ENCODE measurements around the gene IL17RB. TPM values are rescaled to one million over a fixed set of nuclear protein-coding genes. Genes with fewer than 3 reads are reported as not detected.

IL17RB gene
- total RNA-seq, 1 donor from 2014 or later: 11.1 TPM

DNA sequence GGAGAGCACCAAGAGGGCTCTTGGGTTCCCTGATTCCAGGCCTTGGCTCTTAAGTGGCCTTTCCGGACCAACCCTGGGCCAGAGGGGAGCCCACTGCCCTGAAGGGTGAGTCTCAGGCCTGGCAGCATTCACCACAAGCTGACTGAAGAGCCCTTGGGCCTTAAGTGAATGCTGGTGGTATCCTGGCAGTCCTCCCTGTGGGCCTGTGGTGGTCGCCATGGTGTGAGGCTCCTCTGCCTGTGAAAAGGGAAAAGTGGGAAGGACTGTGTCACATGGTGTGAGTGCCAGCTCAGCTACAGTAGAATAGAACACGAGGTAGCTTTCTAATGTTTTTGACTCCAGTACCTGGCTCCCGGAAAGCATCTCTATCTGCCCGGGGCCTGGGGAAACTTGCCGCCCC lies 15.4 kb upstream of the IL17RB start:
- peaks cover 7% of the 10 kb centered on the region for H3K4me1 Mint-ChIP-seq (ENCODE audit: low read depth)
- H3K9me3 Mint-ChIP-seq (ENCODE audit: low read depth): no peaks in the 10 kb centered on the region
- no peaks in the 10 kb centered on the region for H3K27me3 Mint-ChIP-seq
- TF ChIP-seq, protein P1, sequence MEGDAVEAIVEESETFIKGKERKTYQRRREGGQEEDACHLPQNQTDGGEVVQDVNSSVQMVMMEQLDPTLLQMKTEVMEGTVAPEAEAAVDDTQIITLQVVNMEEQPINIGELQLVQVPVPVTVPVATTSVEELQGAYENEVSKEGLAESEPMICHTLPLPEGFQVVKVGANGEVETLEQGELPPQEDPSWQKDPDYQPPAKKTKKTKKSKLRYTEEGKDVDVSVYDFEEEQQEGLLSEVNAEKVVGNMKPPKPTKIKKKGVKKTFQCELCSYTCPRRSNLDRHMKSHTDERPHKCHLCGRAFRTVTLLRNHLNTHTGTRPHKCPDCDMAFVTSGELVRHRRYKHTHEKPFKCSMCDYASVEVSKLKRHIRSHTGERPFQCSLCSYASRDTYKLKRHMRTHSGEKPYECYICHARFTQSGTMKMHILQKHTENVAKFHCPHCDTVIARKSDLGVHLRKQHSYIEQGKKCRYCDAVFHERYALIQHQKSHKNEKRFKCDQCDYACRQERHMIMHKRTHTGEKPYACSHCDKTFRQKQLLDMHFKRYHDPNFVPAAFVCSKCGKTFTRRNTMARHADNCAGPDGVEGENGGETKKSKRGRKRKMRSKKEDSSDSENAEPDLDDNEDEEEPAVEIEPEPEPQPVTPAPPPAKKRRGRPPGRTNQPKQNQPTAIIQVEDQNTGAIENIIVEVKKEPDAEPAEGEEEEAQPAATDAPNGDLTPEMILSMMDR (IDR thresholded peaks at IDR 0.05; ENCODE audit: unreplicated experiment): no peak
- H3K27ac Mint-ChIP-seq: no peak overlapping the region
- peaks cover 24% of the 10 kb centered on the region for H3K36me3 Mint-ChIP-seq (ENCODE audit: insufficient read depth)
- DNase-seq (ENCODE audit: low spot score, unreplicated experiment): no peak
- H3K4me3 Mint-ChIP-seq (ENCODE audit: low read depth): no peak overlapping the region

DNA sequence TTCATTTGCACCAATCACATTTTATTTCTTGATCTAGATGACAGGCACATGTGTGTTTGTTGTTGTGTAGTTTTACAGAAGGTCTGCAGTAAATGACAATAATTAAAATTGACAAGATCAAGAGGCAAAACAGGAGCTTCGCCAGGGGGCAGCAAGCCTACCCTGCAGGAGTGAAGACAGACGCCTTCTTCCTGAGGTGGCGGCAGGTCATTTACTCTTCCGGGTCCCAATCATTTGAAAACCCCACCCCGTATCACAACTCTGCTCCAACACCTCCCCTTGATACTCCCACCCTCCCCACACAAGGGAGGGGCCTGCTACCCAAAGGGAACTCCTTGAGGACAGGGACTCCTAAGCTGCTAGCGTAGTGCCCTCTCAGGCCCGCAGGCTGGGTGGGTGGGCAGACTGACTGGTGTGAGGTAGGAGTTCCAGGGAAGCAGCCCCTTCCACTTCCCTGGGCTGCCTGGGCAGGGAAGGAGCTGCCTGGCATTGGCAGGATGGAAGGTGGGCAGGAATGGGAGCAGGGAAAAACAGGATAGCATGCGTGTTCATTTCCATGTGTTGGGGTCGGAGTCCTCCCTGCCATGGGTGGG lies 13.2 kb upstream of the IL17RB start:
- Mint-ChIP-seq H3K4me1 (ENCODE audit: low read depth) (peaks cover 7% of the 10 kb centered on the region), H3K27ac (no peak overlapping the region), H3K4me3 (ENCODE audit: low read depth) (no peak overlapping the region), H3K9me3 (ENCODE audit: low read depth) (no peaks in the 10 kb centered on the region), H3K36me3 (ENCODE audit: insufficient read depth) (peaks cover 22% of the 10 kb centered on the region), H3K27me3 (no peaks in the 10 kb centered on the region)
- DNase-seq (ENCODE audit: low spot score, unreplicated experiment): no peak
- TF ChIP-seq, protein P1 (IDR thresholded peaks at IDR 0.05; ENCODE audit: unreplicated experiment): no peak

- no peaks in the 10 kb centered on the region for H3K9me3 Mint-ChIP-seq (ENCODE audit: low read depth)
- TF ChIP-seq, protein P1 (IDR thresholded peaks at IDR 0.05; ENCODE audit: unreplicated experiment): no peak
- no peak overlapping the region for H3K4me3 Mint-ChIP-seq (ENCODE audit: low read depth)
- peaks cover 7% of the 10 kb centered on the region for H3K4me1 Mint-ChIP-seq (ENCODE audit: low read depth)
- peaks cover 22% of the 10 kb centered on the region for H3K36me3 Mint-ChIP-seq (ENCODE audit: insufficient read depth)
- H3K27me3 Mint-ChIP-seq: no peaks in the 10 kb centered on the region
- H3K27ac Mint-ChIP-seq: no peak overlapping the region
- no peak for DNase-seq (ENCODE audit: low spot score, unreplicated experiment)
Observed at GRCh38 chr3:53833700-53834099, 12.7 kb upstream of the IL17RB start.

DNA sequence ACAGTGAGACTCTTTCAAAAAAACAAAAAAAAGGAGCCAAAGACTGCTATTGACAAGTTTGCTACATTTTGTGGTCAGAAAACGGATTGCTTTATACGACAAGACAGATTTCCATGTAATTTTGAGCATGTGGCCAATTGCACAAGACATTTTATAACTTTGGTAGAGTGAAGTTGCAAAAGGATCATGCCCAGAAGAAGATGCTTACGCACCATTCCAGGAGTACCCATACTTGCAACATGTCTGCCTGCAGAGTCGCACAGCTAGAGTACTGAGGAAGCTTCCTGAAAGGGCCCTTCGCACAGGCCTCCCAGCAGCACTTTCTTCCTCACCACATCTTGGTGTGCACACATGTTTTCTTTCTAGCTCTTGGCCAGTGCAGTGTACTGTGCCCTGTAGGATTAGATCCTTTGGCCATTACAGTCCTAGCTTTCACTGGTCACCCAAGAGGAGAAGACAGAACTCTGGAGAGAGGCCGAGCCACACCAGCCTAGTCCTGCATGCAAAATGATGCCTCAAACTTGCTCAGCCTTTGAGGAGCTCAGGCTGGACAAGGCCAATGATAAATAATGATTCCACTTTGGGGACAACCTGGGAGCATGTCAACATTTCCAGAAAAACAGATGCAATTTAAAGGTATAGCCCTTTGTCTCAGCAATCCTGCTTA lies 11.8 kb upstream of the IL17RB start:
- TF ChIP-seq, protein P1 (IDR thresholded peaks at IDR 0.05; ENCODE audit: unreplicated experiment): no peak
- Mint-ChIP-seq H3K27ac (no peak overlapping the region), H3K9me3 (ENCODE audit: low read depth) (no peaks in the 10 kb centered on the region), H3K4me1 (ENCODE audit: low read depth) (peaks cover 7% of the 10 kb centered on the region), H3K36me3 (ENCODE audit: insufficient read depth) (peaks cover 23% of the 10 kb centered on the region), H3K27me3 (no peaks in the 10 kb centered on the region), H3K4me3 (ENCODE audit: low read depth) (no peak overlapping the region)
- no peak for DNase-seq (ENCODE audit: low spot score, unreplicated experiment)

- H3K4me3 Mint-ChIP-seq (ENCODE audit: low read depth): no peak overlapping the region
- DNase-seq (ENCODE audit: low spot score, unreplicated experiment): no peak
Observed at GRCh38 chr3:53835257-53835656, 11.1 kb upstream of the IL17RB start.

More at GRCh38 chr3:53835257-53835656, 11.1 kb upstream of the IL17RB start:
- peaks cover 25% of the 10 kb centered on the region for H3K36me3 Mint-ChIP-seq (ENCODE audit: insufficient read depth)
- TF ChIP-seq, protein P1 (IDR thresholded peaks at IDR 0.05; ENCODE audit: unreplicated experiment): no peak
- H3K9me3 Mint-ChIP-seq (ENCODE audit: low read depth): no peaks in the 10 kb centered on the region
- peaks cover 7% of the 10 kb centered on the region for H3K4me1 Mint-ChIP-seq (ENCODE audit: low read depth)
- no peaks in the 10 kb centered on the region for H3K27me3 Mint-ChIP-seq
- no peak overlapping the region for H3K27ac Mint-ChIP-seq
